ENCODE results near the gene RNF182.
A peak's percentile ranks its signal among the peaks of the same experiment; 100 is the strongest.
"Not testable (repeated sequence)": the region's sequence is repeated elsewhere in the genome, so short reads cannot be mapped to it uniquely, and the experiment has no call there.

Gene RNF182

DNA sequence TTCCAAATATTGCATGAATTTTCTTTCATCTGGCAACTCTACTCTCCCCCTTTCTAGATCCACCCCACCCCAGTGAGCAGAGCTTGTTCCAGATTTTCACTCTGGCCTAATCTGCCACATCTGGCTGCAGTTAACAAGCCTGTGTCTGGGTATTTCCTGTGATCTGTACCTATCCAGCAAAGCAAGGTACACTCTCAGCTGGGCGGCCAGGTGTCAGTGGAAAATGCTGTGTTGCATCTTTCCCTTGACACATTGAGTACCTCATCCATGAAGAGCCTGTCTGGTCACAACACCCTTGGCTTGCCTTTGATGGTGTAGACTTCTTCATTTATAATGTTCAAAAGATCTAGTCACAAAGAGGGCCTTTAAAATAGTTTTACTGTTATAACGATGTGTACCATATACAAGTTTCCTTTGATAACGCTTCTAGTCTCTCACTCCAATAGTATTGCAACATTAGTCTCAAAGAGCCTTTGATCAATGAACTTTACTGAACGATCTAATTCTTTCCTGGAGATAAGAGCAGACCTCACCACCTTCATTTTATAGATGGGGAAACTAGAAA, 6.0 kb upstream of the RNF182 start:
- DNase-seq, result no peak

DNA sequence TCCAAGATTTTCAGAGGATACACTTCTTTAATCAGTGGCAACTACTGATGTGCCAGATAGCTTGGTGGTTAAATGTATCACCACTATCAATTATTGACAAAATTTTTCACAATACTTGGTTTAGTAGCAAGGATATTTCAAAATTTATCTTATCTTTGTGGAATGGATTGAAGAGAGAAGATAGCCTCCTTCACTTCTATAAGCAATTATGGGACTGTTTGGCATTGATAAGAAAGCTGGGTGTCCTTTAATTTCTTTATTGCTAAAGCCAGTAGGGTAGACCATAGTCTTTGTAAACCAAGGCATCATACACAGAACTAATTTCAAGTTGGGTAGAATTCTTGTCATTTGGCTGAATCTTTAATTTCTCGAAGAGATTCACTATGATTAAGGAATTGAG, 4.9 kb upstream of the RNF182 start:
- DNase-seq, result no peak

DNA sequence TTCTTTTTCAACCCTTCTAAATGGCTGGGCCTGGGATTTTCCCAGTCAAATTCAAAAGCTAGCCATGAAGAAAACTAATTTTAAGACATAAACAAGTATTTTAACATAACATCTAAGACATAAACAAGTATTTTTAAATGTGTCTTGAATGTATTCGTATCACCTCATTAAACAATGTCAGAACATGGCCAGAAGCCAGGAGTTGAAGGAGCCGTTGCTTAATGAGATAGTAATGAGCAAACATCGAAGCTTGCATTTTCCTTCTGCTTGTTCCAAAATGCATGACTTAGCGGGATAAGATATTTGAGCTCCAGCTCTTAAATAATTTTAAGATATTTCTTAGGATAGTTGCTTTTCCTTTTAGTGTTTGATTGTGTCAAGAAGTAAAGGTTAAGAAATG, 4.2 kb upstream of the RNF182 start:
- DNase-seq, result peak; percentile 42

DNA sequence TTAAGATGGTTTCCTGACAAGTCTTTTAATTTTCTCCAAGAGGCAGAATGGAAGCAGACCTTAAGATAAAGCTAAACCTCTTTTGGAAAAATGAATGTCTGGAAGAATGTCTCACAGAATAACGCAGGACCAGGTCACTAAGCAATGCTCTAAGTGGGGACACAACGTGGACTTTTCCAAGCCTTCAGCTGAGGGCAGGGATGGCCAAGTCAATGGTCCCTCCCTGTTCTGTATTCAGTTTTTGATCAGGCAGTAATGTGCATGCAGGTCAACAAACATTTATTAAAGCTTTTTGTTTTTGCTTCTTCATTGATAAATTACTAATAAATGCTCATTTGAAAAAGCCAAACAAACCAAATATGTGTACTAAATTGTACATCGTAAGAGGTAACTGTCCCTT, 2.0 kb upstream of the RNF182 start:
- DNase-seq, result no peak

DNA sequence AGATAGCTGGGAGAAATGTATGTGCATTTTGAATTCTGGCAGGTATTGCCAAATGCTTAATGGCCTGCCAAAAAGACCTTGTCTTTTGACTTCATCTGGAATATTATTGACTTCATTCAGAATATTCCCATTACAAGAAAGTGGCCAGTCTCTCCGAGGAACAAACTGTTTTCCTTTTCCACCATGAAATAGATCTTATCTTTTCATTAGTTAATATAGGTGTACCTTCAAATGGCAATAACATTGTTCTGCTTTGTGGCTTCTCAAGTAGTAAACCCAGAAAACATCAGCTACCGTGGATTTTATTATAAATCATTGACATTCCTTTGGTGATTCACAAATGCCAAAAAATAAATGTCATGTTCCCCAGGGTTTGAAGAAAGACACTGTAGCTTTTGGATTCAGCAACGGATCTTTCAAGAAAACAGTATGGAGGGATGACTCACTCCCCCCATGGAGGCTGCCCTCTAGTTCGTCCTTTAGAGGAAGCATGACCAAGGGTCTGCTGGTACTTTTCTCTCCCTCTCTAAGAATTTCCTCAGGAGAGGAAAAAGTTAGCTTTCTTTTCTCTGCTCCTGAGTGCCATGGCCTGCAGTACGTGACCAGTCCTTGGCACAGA, 1.1 kb upstream of the RNF182 start:
- DNase-seq, result no peak

DNA sequence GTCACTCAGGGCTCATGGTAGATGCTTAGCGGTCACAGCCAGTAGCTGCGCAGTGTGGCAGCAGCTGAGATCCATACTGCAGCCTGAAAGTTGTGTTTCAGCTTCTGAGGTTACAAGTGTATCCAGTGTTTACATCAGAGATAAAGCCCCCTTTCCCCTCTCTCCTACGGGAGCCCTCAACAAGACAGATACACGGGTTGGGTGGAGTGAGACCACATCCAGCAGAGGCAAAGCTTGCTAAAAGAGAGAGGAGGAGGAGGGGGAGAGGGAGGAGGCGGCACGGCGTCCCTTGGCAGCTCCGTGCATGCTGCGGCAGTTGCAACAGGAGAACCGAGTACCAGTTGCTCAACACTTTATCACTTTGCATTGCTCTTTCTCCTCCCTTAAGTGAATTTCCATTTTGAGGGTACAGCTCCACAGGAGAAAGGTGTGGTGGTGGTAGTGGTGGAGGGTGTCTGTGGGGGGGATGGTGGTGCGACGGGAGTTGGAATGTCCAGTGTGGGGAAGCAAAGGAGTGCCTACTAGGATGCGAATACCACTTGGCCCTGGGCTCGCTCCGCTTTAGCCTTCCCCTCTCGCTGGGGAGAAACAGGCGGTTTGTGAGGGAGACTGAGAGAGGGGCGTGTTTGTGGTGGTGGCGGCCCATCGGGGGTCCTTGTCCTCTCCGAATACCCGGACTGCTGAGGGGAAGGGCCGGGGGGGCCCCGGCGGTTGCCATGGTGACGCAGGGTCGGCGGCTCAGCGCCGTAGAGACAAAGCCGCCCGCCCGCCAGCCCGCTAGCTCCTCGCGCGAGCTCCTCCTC, 405 bp upstream of the RNF182 start:
- DNase-seq, result peak; percentile 71

DNA sequence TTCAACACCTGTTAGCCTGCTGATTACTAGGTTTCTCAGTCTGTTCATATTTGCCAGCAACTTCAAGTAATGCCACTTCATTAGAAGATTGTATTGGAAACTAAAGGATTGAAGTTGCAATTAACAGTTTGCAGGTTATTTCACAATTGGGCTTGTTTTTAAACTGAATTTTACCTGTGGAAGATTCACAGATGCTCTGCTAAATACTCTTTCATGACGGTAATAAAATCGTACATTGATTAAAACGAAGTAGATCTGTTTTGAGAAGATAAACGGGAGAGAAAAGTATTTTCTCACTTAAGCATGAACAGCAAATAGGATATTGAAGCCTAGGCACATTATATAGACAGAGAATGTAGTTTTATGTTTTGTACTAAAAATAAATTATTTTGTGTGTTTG, 1.6 kb downstream of the RNF182 start:
- DNase-seq, result no peak

DNA sequence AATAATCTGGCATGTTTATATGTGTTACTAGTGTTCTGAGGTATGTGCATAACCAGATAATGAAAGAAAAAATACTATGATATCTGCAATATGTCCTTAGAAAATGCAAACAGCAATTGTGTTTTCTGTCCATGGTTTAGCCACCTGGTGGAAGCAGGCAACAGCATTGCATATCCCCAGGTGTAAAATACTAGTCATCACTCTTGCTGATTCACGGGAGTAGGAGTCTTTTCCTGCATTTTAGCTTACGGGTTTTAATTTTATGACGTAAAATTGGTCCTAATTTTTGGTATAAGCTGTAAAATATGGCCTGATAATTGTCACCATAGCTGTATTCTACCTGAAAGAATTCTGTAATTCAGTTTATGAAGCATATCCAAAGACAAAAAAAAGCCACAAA, 2.5 kb downstream of the RNF182 start:
- no peak for DNase-seq

DNA sequence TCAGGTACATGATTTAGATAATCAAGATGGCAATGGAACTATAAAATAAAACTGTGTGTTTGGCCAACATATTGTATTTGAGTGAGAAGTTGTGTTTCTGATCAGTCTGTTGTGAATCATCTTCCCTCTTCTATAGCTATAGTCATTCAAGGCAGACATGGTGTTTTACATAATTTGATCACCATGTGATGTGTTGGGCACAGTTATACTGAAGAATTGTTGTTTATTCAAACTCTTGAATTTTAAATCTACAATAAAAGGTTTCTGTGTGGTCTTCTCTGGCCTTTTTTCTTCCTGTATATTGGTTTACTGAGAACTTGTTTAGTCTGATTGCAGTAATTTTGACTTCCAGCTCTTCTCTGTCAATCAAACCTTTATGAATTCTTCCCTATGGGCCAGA, 4.4 kb downstream of the RNF182 start:
- DNase-seq, result no peak

DNA sequence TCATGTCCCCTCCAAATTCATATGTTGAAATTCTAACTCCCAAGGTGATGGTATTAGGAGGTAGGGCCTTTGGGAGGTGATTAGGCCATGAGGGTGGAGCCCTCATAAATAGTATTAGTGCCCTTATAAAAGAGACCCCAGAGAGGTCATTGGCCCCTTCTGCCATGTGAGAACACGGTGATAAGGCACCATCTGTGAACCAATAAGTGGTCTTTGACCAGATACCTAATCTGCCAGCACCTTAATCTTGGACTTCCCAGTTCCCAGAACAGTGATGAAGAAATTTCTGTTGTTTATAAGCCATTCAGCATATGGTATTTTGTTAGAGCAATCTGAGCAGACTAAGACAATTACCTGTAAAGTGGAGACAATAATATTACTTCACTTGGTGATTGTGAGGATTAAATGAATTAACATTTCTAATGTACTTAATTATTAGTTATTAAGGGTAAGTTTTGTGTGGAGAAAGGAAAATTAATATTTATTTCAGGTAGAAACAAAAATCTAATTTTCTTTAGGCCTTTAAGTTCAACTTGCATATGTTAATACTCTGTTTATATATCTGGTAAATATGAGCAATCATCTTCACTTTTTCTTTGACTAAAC, 7.1 kb downstream of the RNF182 start:
- DNase-seq, result no peak

DNA sequence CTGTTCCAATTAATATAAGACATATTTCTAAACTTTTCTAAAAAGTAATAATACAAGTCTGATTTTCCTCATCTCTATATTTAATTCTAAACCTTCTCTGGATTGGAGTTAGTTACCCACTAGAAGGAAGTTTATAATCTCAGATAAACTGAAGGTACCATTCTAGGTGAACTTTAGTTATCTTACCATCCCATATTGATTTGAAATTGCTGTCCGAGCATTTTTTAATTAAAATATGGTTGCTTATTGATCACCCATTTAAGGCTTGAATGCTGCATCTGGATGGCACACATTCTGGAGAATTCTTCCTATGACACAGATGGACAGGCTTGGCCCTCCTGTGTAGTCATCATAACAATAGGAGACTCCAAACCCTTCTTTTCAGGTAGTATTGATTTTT, 8.0 kb downstream of the RNF182 start:
- no peak for DNase-seq

DNA sequence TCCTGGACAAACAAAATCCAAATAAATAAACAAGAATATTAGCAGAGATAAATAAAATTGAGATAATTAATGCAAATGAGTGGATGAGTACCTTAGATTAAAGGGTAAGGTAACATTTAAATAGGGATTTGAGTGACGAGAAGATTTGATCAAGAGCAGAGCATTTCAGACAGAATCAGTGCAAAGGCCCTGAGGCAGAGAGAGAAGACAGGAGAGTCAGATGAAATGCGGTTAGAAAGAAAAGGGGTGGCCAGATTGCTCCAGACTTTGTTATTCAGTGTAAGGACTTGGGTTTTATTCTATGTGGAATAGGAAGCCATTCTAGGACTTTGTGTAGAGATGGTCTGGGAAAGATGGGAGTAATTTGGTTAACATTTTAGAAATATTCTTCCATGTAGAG, 10.0 kb downstream of the RNF182 start:
- DNase-seq, result no peak

DNA sequence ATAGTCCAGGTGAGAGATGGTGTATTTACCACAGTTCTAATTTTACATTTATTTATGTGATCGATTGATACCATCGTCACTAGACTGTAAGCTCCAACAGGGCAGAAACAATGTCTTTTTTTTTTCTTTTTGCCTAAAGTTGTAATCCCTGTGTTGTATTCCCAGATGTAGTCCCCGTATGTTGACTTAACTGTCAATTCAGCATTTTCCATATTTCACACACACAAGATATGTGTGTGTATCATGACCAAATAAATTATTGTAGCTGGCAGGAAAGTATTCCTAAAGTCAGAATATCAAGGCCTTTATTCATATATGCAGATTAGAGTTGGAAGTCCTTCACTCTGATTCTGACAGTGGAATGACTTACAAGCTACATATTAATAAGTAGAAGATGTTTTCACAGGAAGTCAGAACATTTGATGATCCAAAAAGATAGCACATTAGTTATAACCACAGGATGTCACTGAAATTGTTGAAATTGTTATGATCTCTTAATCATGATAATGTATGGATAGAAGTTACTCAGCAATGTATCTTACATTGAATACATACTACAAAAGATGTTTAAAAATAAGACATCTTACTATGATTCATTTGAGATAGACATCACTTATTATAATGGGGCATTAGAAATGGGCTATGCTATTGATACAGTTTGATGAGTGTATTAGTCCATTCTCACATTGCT, 10.6 kb downstream of the RNF182 start:
- DNase-seq, result no peak

DNA sequence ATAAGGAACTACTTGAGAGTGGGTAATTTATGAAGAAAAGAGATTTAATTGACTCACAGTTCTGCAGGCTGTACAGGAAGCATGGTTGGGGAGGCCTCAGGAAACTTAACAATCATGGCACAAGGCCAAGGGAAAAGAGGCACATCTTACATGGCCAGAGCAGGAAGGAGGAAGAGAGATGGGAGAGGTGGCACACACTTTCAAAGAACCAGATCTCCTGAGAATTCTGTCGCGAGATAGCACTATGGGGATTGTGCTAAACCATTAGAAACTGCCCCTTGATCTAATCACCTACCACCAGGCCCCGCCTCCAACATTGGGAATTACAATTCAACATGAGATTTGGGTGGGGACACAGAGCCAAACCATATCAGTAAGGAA, 11.1 kb downstream of the RNF182 start:
- not testable (repeated sequence) for DNase-seq

DNA sequence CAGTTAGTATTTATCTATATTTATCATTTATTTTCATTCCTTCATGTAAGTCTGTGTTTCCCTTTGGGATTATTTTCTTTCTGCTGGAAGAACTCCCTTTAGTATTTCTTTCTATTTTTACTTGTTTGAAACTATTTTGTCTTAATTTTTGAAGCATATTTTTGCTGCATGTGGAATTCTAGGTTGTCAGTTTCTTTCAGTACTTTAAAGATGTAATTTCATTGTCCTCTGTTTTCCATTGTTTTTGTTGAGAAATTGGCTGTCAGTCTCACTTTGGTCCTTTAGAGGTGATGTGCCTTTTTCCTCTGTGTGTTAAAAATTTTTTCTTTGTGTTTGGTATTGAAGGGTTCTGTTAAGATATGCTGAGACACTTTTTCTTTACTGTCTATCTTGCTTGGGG, 17.1 kb downstream of the RNF182 start:
- DNase-seq, result no peak

DNA sequence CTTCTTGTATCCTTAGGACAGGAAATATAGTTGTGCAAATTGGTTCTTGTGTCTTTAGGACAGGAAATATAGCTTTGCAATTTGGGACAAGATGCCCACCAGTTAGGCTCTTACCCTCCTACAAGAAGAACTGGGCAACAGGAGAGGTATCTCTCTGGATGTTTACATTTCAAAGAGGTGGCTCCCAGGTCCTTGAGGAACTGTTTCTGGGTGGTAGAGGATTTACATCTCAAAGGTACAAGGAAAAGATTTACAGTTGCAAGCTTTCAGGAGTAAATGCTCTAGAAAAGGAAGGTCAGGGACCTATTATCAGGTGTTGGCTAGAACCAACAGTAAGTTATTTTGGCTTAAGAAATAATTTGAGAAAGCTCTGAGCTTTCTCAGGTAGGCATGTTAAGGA, 19.2 kb downstream of the RNF182 start:
- no peak for DNase-seq

DNA sequence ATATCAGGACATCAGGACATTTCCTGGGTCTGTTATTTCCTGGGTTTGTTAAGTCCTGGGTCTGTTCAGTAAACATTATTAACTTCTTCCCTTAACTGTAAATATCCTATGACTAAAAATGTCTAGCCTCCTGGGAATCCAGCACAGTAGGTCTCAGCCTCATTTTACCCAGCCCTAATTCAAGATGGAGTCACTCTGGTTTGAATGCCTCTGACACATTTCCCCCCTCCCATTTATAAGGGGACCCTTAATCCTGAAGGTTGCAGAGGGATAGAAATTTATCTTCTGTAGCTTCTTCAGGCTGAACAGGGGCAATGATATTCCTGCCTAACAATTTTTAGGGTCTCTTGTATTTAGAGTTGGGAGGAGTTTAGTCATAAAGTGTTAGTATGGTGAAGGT, 21.8 kb downstream of the RNF182 start:
- no peak for DNase-seq

DNA sequence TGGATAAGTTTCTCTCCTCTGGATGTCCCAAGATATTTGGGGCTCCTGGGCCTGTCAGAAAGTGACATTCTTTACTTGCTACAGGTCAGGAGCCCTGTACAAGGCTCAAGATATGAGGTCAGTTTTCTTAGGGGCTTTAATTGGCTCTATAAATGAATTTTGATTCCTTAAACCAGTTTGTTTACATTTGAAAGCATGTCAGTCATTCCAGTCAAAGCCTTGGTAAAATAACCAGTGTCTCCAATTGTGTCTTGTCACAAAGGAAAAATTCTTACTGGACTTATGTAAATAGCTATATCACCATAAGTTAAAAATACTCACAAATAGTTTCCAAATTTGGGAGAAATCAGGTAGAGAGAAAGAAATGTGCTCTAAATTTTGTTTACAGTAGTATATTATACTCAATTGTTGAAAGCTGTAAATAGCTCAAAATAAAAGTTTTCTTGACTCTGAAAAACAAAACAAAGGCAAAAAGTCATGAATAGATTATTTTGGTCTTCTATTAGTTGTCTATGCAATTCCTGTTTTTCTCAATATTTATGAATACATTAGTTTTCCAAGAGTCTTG, 22.9 kb downstream of the RNF182 start:
- DNase-seq, result no peak

DNA sequence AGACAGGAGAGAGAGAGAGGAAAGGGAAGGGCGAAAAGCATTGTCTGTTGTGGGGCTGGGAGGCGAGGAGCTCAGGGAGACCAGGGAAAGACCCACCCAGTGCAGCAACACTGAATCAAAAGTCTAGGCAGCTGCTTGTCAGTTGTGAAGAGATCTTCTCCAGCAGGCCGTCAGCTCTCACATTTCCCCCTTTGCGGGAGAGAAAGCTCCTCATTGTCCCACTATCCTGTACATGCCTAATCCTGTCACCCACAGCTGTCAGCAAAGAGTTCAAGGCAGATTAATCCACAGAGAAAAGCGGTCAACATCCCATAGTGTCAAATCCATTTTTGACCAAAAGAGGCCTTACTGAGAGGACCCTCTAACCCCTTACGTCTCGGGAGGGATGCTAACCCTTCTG, 27.3 kb downstream of the RNF182 start:
- DNase-seq, result no peak

DNA sequence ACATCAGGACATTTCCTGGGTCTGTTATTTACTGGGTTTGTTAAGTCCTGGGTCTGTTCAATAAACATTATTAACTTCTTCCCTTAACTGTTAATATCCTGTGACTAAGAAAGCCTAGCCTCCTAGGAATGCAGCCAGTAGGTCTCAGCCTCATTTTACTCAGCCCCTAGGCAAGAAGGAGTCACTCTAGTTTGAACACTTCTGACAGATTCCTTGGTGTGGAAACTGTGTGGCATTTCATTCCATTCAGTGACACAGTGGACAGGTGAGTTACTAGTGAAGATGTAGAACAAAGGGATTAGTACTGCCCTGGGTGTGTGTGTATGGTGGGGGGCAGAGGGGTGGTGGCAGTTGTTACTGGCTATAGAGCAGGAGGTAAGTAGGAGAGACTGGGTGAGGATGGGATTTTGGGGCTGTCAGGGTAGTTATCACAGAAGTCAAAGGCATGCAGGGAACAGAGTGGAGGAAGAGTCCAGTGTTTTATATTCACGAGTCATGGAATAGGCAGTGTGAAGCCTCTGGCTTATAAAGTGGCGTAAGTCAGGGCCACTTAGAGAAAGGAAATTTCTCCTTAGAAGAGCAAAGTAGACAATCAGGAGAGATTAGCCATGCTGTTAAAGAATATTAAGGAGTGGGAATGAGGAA, 28.4 kb downstream of the RNF182 start:
- DNase-seq, result no peak

DNA sequence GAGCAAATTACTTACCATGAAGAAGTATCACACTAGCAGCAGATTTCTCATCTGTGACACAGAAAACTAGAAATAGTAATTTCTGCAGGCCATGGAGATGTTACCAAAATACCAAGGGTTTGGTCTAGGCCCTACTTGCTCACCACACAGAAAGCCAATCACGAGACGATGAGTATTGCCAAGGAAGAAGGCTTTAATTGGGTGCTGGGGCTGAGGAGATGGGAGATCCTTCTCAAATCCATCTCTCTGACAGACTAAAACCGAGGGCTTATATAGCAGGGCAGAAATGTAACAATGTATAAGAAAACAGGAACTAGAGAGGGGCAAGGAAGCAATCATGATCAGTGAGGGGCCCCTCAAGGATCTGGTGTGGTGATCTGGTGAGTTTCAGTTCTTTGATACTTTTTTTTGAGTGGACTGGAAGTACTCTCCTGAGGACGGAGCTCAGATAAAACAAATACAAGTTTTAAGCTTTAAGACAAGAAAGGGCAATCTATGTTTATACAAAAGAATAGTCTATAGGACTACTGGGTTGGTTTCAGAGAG, 40.9 kb downstream of the RNF182 start:
- no peak for DNase-seq

DNA sequence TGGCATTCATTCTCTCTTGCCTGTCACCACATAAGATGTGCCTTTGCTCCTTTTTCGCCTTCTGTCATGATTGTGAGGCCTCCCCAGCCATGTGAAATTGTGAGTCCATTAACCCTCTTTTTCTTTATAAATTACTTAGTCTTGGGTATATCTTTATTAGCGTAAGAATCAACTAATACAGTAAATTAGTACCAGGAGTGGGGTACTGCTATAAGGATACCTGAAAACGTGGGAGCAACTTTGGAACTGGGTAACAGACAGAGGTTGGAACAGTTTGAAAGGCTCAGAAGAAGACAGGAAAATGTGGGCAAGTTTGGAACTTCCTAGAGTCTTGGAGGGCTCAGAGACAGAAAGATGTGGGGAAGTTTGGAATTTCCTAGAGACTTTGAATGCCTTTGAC, 46.6 kb downstream of the RNF182 start:
- no peak for DNase-seq

Data from NCI-H526 treated with DMSO at 0.1 percent for 48 hours (cell line).